Measurements from ENCODE around the gene CUL9.

CUL9 gene

DNA sequence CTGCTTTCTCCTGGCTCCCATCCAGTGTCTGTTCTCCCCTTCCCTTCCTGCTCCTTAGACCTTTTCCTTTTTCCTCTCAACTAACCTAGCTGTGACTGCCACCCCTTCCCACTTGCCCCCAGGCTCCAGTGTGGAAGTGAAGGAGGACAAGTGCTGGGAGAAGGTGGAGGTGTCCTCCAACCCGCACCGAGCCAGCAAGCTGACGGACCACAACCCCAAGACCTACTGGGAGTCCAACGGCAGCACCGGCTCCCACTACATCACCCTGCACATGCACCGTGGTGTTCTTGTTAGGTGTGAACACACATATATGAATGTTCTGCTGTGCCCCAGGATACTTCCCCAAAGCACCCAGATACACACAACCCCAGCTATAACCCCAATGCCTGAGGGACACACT lies 18.5 kb downstream of the CUL9 start:
- H3K4me1 Mint-ChIP-seq (ENCODE audit: low read depth): no peaks in the 10 kb centered on the region
- H3K9me3 Mint-ChIP-seq: no peaks in the 10 kb centered on the region
- H3K36me3 Mint-ChIP-seq (ENCODE audit: low read depth): peaks cover 20% of the 10 kb centered on the region
- H3K27me3 Mint-ChIP-seq (ENCODE audit: low read depth): no peaks in the 10 kb centered on the region
- DNase-seq (ENCODE audit: low spot score): no peak
- no peak overlapping the region for H3K4me3 Mint-ChIP-seq
- H3K27ac Mint-ChIP-seq: no peak overlapping the region

DNA sequence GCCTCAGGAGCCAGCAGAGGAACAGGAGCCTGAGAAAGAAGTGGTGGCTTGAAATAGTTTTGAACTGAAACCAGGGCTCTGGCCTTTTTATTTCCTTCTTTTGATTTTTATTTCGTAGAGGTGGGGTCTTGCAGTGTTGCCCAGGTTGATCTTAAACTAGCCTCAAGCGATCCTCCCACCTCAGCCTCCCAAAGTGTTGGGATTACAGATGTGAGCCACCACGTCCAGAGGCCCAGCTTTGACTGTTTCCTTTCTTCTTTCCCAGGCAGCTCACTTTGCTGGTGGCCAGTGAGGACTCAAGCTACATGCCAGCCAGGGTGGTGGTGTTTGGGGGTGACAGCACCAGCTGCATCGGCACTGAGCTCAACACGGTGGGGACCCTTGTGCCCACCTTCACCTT lies 20.5 kb downstream of the CUL9 start:
- Mint-ChIP-seq H3K27ac (no peak overlapping the region), H3K4me1 (ENCODE audit: low read depth) (no peaks in the 10 kb centered on the region), H3K9me3 (no peaks in the 10 kb centered on the region), H3K27me3 (ENCODE audit: low read depth) (no peaks in the 10 kb centered on the region), H3K4me3 (no peak overlapping the region), H3K36me3 (ENCODE audit: low read depth) (peaks cover 22% of the 10 kb centered on the region)
- no peak for DNase-seq (ENCODE audit: low spot score)

DNA sequence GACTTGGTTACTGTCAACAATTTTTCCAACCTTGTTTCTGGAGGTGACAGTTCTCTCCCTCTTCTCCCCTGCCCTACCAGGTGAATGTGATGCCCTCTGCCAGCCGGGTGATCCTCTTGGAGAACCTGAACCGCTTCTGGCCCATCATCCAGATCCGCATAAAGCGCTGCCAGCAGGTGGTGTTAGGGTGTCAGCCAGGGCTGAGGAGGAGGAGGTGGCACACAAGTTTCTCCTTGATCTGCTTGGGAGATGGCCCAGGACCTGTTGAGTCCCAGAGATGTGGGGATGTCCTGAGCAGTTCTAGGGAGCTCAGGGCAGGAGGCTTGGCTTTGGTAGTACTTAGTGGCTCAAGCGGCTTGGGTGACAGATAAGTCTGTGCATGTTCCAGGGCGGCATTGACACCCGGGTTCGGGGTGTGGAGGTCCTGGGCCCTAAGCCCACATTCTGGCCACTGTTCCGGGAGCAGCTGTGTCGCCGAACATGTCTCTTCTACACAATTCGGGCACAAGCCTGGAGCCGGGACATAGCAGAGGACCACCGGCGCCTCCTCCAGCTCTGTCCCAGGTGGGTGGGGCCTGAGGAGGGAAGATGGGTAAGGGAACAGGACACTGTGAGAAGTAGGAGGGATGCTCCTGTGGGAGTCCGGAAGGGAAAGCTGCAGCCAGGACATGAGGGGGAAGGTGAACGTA lies 21.2 kb downstream of the CUL9 start:
- H3K9me3 Mint-ChIP-seq: no peaks in the 10 kb centered on the region

DNA sequence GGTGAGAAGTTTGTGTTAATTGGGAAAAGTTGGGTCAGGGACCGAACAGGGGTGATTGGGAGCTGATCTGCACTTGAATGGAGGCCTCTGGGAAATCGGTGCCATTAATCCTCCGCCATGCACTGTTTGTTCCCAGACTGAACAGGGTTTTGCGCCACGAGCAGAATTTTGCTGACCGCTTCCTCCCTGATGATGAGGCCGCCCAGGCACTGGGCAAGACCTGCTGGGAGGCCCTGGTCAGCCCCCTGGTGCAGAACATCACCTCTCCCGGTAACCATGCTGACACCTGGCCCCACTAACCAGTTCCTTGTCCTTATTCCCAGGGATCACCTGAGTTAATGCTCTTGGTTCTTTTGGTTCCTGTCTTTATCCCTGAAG lies 21.7 kb downstream of the CUL9 start:
- H3K27ac Mint-ChIP-seq: no peak overlapping the region
- no peaks in the 10 kb centered on the region for H3K4me1 Mint-ChIP-seq (ENCODE audit: low read depth)
- no peak overlapping the region for H3K4me3 Mint-ChIP-seq
- no peaks in the 10 kb centered on the region for H3K9me3 Mint-ChIP-seq
- DNase-seq (ENCODE audit: low spot score): no peak
- H3K36me3 Mint-ChIP-seq (ENCODE audit: low read depth): peaks cover 22% of the 10 kb centered on the region
- no peaks in the 10 kb centered on the region for H3K27me3 Mint-ChIP-seq (ENCODE audit: low read depth)

More for the DNA sequence above, 21.2 kb downstream of the CUL9 start:
- Mint-ChIP-seq H3K27ac (peak overlapping the region; percentile 14), H3K36me3 (ENCODE audit: low read depth) (peaks cover 22% of the 10 kb centered on the region), H3K4me3 (no peak overlapping the region), H3K4me1 (ENCODE audit: low read depth) (no peaks in the 10 kb centered on the region), H3K27me3 (ENCODE audit: low read depth) (no peaks in the 10 kb centered on the region)
- DNase-seq (ENCODE audit: low spot score): no peak

DNA sequence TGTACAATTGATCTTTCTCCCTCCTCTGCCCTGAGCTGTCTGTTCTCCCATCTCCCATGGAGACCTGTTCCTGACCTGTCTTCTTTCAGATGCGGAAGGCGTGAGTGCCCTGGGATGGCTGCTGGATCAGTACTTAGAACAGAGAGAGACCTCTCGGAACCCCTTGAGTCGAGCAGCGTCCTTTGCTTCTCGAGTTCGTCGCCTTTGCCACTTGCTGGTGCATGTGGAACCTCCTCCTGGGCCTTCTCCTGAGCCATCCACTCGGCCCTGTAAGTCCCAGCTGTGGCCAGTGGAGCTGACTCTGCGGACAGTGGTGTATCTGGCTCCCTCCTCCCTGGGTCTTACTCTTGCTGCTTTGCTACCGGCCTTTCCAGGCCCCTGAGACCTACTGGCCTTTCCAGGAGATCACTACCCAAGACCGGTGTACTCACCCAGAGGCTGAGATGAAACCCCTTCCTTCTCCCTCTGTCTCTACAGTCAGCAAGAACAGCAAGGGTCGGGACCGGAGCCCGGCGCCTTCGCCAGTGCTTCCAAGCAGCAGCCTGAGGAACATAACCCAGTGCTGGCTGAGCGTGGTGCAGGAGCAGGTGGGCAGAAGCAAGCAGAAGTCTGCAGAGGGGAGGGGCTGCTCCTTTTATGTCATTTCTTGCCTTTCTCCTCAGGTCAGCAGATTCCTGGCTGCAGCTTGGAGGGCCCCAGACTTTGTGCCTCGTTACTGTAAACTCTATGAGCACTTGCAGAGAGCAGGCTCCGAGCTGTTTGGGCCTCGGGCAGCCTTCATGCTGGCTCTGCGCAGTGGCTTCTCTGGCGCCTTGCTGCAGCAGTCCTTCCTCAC lies 22.5 kb downstream of the CUL9 start:
- DNase-seq (ENCODE audit: low spot score): no peak
- no peaks in the 10 kb centered on the region for H3K9me3 Mint-ChIP-seq
- H3K27me3 Mint-ChIP-seq (ENCODE audit: low read depth): no peaks in the 10 kb centered on the region
- peak overlapping the region; percentile 7 for H3K27ac Mint-ChIP-seq
- H3K4me3 Mint-ChIP-seq: no peak overlapping the region
- peaks cover 22% of the 10 kb centered on the region for H3K36me3 Mint-ChIP-seq (ENCODE audit: low read depth)
- no peaks in the 10 kb centered on the region for H3K4me1 Mint-ChIP-seq (ENCODE audit: low read depth)

DNA sequence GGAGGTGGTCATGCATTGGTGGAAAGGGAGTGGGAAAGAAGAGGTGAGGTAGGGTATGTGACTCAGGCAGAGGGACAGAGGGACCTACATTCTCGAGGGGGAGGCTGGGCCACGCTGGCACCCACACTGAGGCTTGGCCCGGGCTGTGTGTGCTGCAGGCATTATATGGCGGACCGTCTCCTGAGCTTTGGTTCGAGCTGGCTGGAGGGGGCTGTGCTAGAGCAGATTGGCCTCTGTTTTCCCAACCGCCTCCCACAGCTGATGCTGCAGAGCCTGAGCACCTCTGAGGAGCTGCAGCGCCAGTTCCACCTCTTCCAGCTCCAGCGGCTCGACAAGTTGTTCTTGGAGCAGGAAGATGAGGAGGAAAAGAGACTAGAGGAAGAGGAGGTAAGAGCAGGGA lies 23.9 kb downstream of the CUL9 start:
- Mint-ChIP-seq H3K27me3 (ENCODE audit: low read depth) (no peaks in the 10 kb centered on the region), H3K4me1 (ENCODE audit: low read depth) (no peaks in the 10 kb centered on the region), H3K36me3 (ENCODE audit: low read depth) (peaks cover 17% of the 10 kb centered on the region), H3K27ac (no peak overlapping the region), H3K9me3 (no peaks in the 10 kb centered on the region), H3K4me3 (no peak overlapping the region)
- DNase-seq (ENCODE audit: low spot score): no peak

DNA sequence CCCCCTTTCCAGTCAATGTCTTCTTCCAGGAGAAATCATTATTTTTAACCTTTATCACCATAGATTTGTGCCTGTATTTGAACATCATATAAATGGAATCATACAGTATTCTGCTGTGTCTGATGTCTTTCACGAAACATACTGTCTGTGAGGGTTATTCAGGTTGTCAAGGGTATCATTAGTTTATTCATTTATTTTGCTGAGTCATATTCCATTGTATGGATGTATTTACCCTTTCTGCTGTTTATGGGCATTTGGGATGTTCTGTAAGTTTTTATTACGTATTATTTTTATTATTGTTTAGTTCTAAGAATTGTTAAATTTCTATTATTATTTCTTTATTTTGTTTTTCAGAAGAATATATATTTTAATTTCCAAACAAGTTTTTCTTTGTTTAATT lies 25.3 kb downstream of the CUL9 start:
- H3K36me3 Mint-ChIP-seq (ENCODE audit: low read depth): peaks cover 13% of the 10 kb centered on the region
- no peak overlapping the region for H3K27ac Mint-ChIP-seq
- H3K27me3 Mint-ChIP-seq (ENCODE audit: low read depth): no peaks in the 10 kb centered on the region
- H3K4me3 Mint-ChIP-seq: no peak overlapping the region
- H3K9me3 Mint-ChIP-seq: no peaks in the 10 kb centered on the region
- no peaks in the 10 kb centered on the region for H3K4me1 Mint-ChIP-seq (ENCODE audit: low read depth)
- DNase-seq (ENCODE audit: low spot score): no peak

DNA sequence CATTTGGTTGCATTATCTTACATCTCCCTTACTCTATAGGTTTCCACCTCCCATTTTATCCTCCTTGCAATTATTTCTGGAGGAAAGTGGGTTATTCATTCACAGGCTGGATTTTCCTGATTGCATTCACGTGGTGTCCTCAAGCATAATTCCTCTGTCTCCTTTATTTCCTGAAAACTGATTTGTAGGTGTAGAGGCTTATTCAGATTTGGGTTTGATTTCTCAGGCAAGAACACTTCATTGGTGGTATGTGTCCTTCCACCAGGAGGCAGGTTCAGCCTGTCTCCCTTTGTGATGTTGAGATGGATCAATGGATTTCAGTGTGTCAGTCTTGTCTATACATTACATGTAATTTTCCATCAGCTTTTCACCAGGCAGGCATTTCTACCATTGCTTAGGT lies 30.0 kb downstream of the CUL9 start:
- H3K27me3 Mint-ChIP-seq (ENCODE audit: low read depth): no peaks in the 10 kb centered on the region
- no peak for DNase-seq (ENCODE audit: low spot score)
- no peaks in the 10 kb centered on the region for H3K4me1 Mint-ChIP-seq (ENCODE audit: low read depth)
- H3K36me3 Mint-ChIP-seq (ENCODE audit: low read depth): peaks cover 5% of the 10 kb centered on the region
- no peaks in the 10 kb centered on the region for H3K9me3 Mint-ChIP-seq
- H3K27ac Mint-ChIP-seq: no peak overlapping the region
- H3K4me3 Mint-ChIP-seq: no peak overlapping the region

DNA sequence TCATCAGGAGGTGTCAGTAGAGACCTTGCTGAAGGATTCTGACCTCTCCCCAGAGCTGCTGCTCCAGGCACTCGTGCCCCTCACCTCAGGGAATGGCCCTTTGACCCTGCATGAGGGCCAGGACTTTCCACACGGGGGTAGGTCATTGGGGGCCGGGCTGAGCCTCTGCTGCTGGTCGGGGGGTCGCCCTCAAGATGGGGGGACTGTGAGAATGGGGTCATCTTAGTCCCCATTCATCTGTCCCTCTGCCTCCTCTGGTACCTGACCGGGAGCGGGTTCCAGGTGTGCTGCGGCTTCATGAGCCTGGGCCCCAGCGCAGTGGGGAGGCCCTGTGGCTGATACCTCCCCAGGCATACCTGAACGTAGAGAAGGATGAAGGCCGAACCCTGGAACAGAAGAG lies 31.4 kb downstream of the CUL9 start:
- no peaks in the 10 kb centered on the region for H3K4me1 Mint-ChIP-seq (ENCODE audit: low read depth)
- no peak overlapping the region for H3K4me3 Mint-ChIP-seq
- no peaks in the 10 kb centered on the region for H3K27me3 Mint-ChIP-seq (ENCODE audit: low read depth)
- DNase-seq (ENCODE audit: low spot score): no peak
- H3K27ac Mint-ChIP-seq: no peak overlapping the region
- H3K9me3 Mint-ChIP-seq: no peaks in the 10 kb centered on the region
- peaks cover 10% of the 10 kb centered on the region for H3K36me3 Mint-ChIP-seq (ENCODE audit: low read depth)

DNA sequence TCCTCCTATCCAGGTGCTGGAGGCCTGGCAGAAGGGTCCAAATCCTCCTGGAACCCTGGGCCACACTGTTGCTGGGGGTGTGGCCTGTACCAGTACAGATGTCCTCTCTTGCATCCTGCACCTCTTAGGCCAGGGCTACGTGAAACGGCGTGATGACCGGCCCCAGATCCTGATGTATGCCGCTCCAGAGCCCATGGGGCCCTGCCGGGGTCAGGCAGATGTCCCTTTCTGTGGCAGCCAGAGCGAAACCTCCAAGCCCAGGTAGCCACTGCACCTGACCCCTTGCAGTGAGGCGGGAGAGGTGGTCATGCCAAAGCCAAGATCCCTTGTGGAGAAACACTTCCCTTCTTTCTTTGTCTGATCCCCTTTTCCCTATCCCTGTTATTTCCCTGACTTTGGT lies 33.1 kb downstream of the CUL9 start:
- Mint-ChIP-seq H3K9me3 (no peaks in the 10 kb centered on the region), H3K27ac (no peak overlapping the region), H3K36me3 (ENCODE audit: low read depth) (peaks cover 17% of the 10 kb centered on the region), H3K27me3 (ENCODE audit: low read depth) (no peaks in the 10 kb centered on the region), H3K4me3 (no peak overlapping the region), H3K4me1 (ENCODE audit: low read depth) (no peaks in the 10 kb centered on the region)
- no peak for DNase-seq (ENCODE audit: low spot score)

DNA sequence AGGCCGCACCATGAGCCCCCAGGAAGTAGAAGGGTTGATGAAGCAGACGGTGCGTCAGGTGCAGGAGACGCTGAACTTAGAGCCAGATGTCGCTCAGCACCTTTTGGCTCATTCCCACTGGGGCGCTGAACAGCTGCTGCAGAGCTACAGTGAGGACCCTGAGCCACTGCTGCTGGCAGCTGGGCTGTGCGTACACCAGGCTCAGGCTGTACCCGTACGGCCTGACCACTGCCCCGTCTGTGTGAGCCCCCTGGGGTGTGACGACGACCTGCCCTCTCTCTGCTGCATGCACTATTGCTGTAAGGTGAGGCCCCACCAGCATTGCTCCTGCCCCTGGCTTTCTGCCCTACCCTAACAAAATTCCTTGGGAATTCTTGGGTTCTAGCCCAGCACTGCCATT lies 34.2 kb downstream of the CUL9 start:
- H3K4me3 Mint-ChIP-seq: no peak overlapping the region
- H3K27me3 Mint-ChIP-seq (ENCODE audit: low read depth): no peaks in the 10 kb centered on the region
- H3K27ac Mint-ChIP-seq: no peak overlapping the region
- H3K9me3 Mint-ChIP-seq: no peaks in the 10 kb centered on the region
- no peaks in the 10 kb centered on the region for H3K4me1 Mint-ChIP-seq (ENCODE audit: low read depth)
- peaks cover 17% of the 10 kb centered on the region for H3K36me3 Mint-ChIP-seq (ENCODE audit: low read depth)
- no peak for DNase-seq (ENCODE audit: low spot score)

DNA sequence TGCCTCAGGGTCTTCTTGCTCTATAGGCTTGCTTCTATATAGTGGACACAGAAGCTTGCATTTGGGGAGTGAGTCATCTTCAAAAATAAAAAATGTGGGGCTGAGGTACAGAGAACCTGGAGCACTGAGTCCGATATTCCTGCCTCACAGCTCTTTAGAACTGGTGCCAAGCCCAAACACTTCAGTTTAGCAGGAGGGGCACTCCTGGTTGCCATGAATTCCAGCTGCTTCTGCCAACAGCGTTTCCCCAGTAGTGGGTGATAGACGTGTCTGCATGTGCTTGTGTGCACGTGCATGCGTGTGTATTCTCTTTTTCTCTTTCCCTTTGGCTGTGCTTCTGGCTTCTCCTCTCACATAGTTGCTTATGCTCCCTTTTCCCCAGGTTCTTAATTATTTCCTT lies 35.4 kb downstream of the CUL9 start:
- peaks cover 19% of the 10 kb centered on the region for H3K36me3 Mint-ChIP-seq (ENCODE audit: low read depth)
- H3K4me3 Mint-ChIP-seq: no peak overlapping the region
- no peaks in the 10 kb centered on the region for H3K4me1 Mint-ChIP-seq (ENCODE audit: low read depth)
- H3K9me3 Mint-ChIP-seq: no peaks in the 10 kb centered on the region
- H3K27ac Mint-ChIP-seq: no peak overlapping the region
- no peaks in the 10 kb centered on the region for H3K27me3 Mint-ChIP-seq (ENCODE audit: low read depth)
- no peak for DNase-seq (ENCODE audit: low spot score)

DNA sequence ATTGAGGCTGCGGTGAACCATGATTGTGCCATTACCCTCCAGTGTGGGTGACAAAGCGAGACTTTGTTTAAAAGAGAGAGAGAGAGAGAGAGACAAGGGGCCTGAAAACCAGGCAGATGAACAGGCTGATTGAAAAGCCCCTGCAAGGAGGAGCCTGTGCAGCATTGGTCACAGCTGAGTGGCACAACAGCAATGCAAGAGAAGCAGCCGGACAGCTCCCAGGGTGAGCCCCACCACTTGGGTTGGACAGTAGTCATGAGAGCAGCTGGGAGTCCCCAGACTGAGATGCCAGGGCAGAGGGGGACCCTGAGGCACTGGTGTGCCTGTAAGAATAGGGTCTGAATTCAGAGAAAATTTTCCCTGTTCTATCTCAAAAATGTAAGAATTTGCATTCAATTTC lies 37.1 kb downstream of the CUL9 start:
- H3K36me3 Mint-ChIP-seq (ENCODE audit: low read depth): peaks cover 22% of the 10 kb centered on the region
- no peak for DNase-seq (ENCODE audit: low spot score)
- no peaks in the 10 kb centered on the region for H3K9me3 Mint-ChIP-seq
- H3K4me1 Mint-ChIP-seq (ENCODE audit: low read depth): peaks cover 2% of the 10 kb centered on the region
- H3K27ac Mint-ChIP-seq: no peak overlapping the region
- H3K27me3 Mint-ChIP-seq (ENCODE audit: low read depth): no peaks in the 10 kb centered on the region
- H3K4me3 Mint-ChIP-seq: no peak overlapping the region

DNA sequence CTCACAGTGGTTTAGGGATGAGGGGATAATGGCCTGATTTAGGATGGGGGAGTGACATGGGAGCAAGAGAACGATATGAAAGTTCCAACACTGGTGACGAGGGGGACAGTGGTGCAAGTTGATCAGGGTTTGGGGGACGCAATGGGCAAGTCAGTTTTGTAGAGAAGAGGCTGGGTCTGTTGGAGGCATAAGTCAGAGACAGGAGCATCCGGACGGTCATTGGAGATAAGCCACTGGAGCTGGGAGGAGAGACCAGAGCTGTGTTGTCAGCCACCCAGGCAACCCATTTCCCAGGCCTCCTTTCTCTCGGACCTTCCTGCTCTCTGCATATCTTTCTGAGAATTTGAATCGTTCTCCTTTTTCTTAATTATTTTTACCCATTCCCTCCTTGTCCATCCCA lies 37.8 kb downstream of the CUL9 start:
- Mint-ChIP-seq H3K27ac (peak overlapping the region; percentile 1), H3K36me3 (ENCODE audit: low read depth) (peaks cover 26% of the 10 kb centered on the region), H3K4me3 (no peak overlapping the region), H3K27me3 (ENCODE audit: low read depth) (no peaks in the 10 kb centered on the region), H3K9me3 (no peaks in the 10 kb centered on the region), H3K4me1 (ENCODE audit: low read depth) (peaks cover 9% of the 10 kb centered on the region)
- no peak for DNase-seq (ENCODE audit: low spot score)

Measured in T-helper 2 cell treated with Interferon-gamma antibody and Interleukin-4, amounts not matched to agents 5 μg/mL and 100 μg/mL, for 36 hours (primary cell).